ENCODE results near the gene SLCO2A1.

The SLCO2A1 gene

DNA sequence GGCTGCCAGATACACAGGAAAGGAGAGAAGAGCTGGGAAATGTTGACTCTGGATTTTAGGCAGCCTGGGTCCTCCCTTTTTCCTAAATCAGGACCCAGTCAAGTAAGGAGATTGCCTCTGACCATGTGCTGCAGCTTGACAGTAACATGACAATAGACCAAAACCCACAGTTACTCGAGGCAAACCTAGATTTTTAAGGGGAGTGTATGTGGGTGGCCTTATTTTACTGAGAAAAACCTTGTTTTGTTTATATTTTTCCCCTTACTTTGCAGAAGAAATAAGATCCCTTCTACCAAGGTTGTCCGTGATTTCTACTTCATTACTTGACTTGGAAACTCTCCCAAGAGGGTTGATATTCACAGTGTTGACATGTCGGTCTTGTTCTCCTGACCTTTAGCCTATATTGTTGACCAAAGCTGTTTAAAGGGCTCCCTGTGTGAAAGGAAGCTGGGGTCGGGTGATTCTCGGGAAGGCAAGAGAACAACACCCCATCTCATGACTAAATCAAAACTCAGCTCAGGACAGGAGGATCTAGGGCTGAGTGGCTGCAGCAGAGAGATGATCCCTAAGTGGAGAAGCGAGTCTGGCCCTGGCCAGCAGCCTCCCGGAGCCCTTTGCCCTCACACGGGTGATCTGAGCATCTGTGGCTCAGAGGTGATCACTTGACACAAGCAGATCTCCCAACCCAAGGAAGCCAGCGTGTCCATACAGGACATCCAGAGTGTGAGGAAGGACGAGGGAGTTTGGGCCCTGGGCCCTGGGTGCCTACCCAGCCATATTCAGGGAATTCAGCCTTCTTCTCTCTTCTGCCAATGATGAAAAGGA, 31.0 kb upstream of the SLCO2A1 start:
- DNase-seq = no peak

DNA sequence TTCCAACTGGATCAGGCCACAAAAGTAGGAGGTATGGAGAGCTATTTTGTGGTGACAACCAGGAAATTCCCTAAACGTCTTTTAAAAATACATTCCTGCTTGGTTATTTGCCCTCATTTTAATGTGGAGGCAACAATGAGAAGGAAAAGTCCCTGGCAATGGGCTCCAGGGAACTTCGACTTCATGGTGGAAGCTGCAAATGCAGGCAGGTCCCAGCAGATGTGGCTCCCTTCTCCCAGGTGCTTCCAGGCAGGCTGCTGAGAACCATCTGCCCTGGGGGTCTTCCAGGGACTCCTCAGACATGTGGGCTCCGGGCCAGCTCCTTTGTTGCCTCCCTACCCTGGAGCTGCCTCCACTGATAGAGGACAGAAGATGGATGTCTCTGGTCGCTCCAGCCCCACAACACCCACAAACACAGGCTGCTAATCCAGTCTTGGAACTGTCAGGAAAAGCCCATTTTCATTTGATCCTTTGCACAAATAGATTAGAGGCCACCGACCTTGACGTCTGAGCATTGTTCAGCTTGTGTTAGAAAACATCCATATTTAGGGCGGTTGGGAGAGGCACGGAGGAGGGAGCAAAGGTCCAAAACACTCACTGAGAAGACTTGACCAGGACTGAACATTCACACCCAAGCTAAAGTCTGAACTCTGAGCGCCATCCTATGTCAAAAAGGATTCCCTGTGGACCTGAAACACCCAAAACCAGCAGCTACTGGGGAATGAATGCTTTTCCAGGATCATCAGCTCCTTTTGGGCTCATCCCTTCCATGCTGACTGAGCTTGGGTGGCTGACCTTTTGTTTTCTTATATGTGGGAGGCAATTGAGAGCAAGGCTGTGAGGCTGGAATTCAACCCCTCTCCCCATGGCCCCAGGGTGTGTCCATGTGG, 30.2 kb upstream of the SLCO2A1 start:
- DNase-seq = no peak

DNA sequence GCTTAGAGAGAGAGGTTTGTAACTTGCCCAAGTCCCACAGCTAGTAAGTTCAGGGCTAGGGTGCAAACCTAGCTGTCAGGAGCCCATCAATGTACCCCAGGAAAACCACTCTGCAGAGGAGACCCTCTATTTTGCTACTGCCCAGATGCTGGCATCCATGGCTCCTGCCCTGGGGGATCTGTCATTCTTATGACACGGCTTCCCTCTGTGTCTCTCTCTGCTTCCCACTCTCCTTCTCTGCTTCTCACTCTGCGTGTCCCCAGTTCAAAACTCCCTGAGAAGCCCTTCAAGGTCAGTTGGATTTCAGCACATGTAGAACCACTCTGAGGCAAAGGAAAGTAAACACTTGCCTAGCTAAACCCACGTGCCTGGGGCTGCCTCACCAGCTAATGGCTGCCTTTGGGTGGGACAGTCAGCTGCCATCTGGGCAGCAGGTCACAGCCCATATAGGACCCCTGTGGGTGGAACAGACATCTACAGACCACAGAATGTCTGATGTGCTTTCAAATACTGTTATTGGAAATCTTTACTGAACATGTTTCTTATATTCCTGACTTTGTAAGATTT, 29.4 kb upstream of the SLCO2A1 start:
- no peak for DNase-seq

DNA sequence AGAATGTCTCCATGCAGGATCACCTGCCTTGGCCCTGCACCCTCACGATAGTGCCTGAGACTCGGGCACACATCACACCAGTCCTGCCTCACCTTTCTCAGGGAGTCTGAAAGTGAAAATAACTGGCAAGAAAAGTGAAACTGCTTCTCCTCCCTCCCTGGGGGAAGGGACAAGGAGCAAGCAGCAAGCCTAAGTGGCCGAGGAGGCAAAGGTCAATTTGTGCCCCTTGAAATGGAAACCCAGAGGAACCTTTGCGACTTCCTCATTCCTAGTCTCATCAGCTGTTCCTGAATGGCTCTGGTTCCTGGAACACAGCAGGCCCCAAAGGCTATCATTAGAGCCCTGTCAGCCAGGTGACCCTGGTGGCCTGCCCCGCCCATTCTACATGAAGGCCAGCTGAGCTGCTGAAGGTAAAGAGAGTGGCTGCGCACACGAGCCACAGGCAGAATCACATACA, 28.0 kb upstream of the SLCO2A1 start:
- DNase-seq = no peak

DNA sequence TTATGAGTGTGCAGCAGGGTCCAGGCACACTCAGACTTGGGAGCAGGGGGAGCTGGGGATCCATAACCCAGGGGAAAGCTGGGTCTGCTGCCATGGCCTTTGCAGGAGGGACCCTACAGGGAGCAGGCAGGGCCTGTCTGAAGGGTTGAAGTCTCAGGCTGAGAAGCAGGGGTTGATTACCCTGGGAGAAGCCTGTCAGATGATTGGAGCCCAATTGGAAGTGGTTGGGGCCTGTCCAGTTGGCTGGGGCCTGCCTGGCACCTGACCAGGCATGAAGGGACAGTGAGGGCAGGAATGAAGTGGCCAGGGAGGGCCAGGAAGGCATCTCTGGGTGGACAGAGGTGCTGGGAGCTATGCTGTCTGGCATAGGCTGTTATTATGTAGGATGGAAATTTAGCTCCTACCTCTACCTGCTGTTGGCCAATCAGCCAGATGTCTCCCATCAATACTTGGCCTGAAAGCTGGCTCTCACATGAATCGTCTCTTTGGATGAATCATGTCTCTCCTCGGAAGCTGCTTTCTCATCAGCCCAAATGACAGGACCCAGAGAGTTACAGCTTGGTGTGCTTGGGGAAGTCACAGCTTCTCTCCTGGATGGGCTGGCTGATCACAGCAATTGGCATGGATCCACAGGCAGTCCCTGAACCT, 27.4 kb upstream of the SLCO2A1 start:
- DNase-seq = no peak

DNA sequence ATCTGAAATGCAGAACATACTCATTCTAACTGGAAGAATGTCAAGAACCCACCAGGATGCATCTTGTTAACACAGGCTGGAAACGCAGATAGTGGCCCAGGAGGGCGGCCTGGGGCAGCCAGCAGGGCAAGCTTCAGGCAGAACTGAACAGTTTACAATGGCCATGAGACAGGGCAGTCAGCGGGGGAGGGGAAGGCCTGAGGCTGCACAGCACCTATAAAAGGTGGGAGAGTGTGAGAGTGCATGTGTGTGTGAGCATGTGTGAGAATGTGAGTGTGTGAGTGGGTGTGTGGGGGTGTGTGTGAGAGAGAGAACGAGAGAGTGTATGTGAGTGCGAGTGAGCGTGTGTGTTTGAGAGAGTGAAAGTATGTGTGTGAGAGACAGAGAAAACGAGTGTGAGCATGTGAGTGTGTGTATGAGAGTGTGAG, 26.8 kb upstream of the SLCO2A1 start:
- no peak for DNase-seq

DNA sequence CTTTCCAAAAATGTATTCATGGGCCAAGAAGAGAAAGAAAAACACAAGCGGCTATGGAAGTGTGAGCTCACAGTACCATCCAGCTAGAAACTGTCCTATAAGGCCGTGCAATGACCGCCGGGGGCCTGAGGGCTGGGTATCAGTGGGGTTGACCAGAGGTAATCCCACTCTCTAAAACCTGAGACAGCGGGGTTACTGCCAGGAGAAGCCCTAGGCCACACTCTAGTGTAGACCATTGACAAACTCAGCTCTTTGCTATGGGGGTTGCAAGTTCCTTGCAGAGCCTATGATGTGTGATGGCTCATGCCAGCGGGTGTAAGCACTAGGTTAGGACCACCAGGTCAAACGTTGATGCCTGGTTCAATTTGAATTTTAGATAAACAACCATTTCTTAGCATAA, 25.9 kb upstream of the SLCO2A1 start:
- no peak for DNase-seq

DNA sequence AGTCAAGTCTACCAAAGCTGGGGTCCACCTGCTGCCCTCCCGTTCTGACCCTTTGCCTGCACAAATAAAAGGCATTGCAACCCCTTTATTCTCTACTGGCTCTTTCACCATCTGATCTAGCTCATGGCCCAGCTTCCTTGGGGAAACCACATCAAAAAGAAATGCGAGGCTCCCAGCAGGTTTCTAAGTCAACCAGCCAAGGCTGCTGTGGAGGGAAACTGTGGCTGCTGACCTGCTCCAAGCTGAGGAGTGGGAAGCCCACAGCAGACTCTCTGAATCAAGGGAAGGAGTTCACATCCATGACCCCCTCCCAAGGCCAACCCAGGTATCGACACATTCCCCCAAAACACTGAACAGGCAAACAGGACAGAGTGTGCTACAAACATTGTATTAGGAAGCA, 25.2 kb upstream of the SLCO2A1 start:
- no peak for DNase-seq

DNA sequence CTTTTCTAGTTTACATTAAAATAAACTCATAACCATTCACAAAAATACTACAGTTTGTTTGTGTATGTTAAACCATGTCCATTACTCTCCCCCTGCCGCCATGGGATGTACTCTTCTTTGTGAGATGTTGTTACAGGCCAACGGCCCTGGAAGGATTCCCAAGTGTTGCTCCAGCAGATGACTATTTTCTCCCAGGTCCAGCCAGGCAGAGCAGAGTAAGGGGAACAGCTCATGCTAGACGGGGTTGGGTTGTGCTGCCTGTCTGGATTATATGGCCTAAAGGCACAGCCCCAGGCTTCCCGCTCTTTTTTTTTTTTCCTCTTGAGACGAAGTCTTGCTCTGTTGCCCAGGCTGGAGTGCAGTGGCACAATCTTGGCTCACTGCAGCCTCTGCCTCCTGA, 24.5 kb upstream of the SLCO2A1 start:
- no peak for DNase-seq

DNA sequence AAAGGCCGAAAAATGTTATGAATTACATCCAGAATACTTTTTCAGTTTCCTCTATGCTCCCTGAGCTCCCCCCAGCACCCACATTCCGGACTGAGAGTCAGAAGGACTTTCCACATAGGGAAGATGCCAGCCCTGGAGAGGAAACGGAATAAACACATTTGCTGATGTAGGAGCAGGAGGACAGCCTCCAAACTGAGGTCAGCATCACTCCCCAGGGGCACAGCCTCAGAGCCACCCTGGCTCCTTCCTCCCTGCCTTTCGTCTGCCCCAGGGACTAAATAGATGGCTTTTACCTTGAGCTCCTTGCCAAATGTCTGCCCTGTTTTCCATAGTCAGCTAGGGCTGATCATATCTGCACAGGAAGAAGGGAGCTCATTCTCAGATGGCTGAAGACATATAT, 22.6 kb upstream of the SLCO2A1 start:
- no peak for DNase-seq

DNA sequence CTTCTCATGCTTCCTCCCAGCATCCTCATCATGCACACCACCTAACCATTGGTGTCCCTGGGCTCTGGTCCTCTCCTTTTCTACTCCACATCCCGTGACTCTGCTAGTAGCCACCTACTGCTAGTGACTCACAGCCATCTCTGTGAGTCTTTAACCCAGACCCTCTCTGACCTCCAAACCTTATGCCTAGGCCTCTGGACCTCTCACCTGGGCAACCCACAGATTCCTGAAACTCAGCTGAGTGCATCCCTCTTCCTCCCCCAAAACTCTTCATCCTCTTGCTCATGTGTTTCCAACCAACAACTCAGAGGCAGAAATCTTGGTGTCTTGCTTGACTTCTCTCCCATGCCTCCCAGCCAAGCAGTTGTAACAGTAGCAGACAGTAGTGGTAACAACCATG, 20.0 kb upstream of the SLCO2A1 start:
- DNase-seq = no peak

DNA sequence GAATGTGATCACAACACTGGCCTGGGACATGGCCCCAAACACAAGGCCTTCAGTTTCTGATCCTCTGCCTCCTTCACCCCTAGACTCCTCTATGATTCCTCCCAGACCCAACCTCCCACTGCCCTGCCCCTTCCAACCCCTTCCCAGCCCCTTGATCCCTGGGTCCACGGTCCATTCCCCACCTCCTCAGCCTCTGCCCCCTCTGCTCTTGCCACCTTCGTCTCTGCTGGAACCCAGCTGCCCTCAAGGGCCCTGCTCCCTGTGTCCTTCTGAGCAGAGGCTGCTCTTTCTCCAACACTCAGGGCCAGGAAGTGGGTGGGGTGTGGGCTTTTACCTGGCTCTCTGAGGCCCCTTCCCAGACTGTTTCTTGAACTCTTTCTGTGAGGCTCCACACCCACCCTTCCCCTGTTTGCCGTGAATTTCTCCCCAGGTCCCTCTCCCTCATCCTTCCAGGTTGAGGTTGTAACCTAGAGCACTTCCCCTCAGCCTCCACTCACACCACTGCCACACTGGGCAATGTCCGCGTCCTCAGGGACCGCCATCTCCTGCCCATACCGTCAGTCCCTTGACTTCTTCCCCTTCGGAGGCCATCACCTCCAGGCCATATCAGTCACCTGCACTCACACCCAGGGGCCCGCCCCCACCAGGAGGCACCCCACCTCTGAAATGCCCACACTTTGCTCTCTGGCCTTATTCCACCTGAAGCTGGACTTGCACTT, 18.7 kb upstream of the SLCO2A1 start:
- no peak for DNase-seq

DNA sequence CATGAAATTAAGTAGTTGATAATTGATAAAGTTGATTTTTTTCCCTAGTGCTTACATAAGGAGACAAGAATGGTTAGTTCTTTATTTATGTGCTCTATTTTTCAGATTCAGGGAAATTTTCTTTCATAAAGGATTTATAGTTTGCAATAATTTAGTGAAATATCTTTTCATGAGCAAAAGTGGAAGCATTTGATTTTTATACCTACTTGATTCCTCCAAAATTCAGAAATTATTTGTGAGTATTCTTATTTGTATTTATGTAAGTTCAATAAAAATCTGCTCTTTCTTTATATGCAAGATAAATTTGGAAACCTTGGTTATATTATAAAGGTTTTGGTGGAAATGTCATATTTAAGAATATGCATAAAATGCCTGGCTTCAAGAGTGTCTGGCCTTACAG, 14.7 kb upstream of the SLCO2A1 start:
- no peak for DNase-seq

DNA sequence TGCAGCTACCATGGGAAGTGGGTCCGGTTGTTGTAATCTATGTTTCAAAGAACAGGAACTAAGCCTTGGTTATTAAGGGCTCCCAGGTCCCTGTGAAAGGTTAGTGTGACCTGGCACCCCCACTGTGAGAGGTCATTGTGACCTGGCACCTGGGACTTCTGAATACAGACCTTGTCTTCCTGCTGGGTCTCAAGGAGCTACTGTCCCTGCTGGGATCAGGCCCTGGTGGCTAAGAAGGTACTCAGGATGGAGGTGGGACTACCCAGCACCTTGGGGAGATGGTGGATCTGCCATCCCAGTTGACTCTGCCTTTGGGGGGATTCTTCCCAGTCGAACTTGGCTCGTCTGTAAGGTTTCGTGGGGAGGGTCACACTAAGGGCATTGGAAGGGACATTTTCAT, 10.3 kb upstream of the SLCO2A1 start:
- DNase-seq = no peak

DNA sequence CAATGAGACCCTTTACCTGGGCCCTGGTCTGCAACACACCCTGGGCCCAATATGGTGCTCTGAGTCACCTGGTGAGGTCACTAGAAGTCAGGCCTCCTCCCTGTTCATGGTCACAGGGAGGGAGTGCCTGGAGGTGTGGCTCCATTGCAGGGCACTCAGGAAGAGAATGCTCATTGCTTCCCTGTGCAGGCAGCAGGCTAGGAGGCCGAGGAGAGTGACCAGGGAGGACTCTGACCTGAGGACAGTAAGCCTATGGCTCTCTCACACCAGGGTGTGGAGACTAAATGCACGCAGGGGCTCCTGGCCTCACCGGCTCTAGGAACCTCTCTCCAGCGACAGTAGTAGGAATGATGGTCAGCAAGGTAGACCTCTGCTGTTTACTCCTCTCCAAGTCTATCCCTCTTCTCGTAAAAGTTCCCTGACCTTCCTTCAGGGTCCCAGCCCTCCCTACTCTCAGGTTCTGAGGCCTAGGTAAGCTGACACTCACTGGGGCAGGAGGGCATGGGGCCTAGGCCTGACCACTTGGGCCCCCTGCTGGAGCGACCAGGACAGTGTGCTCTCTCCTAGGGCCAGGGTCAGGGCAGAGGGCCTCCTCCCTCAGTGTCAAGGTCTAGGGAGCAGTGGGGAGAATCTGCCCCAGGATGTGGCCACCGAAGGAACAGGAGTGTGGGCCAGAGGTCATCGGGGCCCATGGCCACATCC, 9.6 kb upstream of the SLCO2A1 start:
- no peak for DNase-seq

DNA sequence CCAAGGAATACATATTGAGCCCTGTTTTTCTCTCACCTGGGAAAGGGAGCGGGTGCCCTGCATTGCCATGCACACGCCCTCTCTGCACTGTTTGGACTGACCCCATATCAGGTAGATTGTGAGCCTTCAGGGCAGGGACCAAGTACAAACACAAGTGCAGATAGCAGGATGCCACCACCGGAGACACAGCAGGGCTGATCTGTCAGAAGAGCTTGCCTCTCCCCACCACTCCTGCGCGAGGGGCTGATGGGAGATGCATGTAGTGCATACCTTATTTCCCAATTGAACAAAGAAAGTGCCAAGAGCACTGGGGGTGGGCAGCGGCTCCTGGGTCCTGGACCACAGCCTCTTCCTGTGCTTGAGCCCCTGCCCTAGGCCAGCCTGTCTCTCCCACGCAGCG, 9.0 kb upstream of the SLCO2A1 start:
- DNase-seq = no peak

DNA sequence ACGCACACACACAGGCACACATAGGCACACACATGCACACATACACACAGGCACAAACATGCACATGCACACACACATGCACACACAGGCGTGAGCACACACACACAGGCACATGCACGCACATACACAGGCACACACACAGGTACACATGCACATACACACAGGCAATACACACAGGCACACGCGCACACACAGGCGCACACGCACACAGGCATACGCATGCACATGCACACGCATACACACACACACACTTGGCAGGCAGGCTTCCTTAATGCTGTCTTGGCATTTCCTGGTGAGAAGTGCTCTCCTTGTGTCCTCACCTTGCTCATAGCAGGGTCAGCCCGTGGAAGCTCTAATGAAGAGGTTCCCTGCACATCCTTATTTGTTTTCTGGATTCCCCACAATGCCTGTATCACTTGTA, 8.4 kb upstream of the SLCO2A1 start:
- no peak for DNase-seq

DNA sequence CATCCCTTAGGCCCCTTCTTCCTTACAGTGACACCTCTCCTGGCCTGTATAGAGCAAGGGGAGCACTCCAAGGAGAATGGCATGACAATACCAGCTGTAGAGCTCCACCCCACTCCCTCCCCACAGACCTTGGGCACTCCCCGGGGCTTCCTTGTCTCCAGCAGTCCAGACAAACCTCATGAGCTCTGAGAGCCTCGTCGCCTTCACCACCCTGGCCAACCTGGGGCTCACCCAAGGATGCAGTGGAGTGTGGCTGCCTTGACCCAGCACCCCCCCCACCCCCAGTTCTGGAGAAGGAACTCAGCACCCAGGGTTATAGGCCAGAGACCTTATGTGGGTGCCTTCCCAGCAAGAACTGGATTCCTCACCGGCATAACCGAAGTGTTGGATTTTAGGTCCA, 7.4 kb upstream of the SLCO2A1 start:
- DNase-seq = no peak

DNA sequence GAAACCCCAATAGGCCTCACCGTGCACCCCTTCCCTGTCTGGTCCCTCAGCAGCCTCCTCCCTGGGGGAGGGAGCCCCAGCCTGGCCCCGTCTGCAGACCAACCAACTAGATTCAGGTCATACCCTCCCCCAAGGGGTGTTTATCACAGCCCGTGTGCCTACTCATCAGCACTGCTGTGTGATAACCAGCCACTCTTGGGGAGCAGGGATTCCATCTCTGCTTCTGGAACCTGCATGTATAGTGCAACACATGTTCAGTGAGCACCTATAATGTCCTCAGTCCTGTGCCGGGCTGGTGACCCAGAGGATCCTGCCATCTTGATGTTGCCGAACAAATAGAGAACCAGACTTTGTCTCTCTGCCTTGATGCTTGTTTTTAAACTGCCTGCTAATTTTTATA, 6.6 kb upstream of the SLCO2A1 start:
- no peak for DNase-seq

DNA sequence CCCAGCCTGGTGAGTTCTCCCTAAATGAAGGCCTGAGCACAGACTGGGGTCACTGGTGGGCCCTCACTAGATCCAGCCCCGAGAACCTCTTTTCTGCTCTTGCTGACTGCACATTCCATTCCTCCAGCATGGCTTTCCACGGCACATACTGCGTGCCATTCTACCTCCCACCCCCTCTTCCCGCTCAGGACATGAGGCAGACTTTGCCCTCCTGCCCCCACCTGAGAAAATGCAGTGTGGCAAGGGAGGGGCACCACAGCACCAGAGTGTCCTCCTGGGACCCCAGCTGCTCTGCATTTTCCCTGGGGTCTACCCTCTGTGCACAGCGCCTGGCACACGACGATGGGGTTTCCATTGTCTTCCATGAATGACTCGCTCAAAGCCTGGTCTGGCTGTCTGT, 6.1 kb upstream of the SLCO2A1 start:
- no peak for DNase-seq

DNA sequence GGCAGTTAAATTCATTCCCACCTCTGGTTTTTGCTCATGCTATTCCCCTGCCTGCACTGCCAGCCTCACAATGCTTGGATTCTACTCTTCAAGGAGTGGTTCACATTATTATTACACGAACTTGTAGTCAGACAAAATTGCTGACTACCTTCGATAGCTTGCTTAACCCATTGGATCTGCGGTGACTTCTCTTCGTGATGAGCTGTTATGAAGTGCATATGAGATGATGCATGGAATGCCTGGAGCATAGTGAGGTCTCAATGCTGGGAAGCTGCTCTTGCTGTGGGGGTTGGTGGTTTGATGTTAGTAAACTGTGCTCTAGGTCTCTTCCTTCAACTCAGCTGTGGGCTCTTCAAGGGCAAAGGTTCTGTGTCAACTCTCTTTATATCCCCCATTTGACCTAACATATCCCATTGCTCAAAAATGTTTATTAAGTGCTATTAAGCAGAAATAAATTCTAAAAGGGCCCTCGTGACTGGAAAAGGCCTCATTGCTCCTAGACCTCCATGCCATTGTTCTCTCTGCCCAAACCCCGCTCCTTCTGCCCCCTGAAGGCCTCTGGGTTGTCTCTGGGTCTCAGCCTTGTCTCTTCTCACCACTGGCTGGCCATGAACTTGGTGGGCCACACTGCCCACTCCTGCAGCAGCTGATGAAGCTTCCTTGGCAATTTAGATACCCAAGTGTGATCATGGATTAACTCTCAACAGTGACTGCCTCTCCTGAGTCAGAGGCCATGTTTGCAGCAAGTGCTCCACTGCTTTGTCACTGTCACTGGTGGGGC, 4.5 kb upstream of the SLCO2A1 start:
- no peak for DNase-seq

Measured in activated effector memory CD4-positive, alpha-beta T cell treated with Interleukin-2 at 50 U/mL for 16 hours (primary cell).